ENCODE measurements around the gene CTU2.

The CTU2 gene

DNA sequence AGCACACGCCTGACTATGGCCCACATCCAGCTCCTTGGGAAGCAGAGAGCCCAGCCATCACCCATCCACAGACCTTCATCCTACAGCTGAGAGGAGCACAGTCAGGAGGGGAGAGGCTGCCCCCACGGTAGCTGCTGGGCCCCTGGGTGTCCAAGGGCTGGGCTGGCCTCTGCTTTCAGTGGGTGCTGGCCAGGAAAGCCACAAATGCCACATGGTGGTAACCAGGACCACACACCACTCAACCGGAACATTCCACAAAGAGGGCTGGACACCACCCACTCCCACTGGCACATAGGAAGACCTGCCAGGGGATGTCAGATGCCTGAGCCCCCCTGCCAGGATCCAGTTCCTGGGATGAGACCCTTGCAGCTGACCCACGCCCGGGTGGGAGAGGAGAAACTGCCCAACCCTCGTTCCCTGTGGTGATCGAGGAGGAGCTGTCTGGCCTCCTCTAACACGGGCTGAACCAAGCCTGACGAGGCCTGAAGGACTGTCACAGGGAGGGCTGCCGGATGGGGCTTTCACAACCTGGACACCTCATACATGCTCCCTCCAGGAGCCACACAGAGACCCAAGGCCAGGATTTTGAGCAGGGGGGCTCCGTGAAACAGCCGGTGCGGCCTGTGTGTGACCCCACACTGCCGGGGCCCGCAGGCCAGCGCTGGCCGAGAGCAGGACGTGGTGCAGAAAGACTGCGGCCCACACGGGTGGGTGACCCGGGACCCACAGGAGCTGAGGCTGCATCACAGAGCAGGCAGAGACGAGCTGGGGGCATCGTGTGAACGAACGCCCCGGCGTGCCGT, 48.0 kb downstream of the CTU2 start:
- Mint-ChIP-seq H3K36me3 (ENCODE audit: low read depth) (no peaks in the 10 kb centered on the region), H3K27me3 (ENCODE audit: low read depth) (peaks cover 11% of the 10 kb centered on the region), H3K9me3 (no peaks in the 10 kb centered on the region), H3K4me1 (peaks cover 2% of the 10 kb centered on the region), H3K27ac (no peak overlapping the region), H3K4me3 (no peak overlapping the region)
- no peak for TF ChIP-seq CTCF (IDR thresholded peaks at IDR 0.05; ENCODE audit: unreplicated experiment in 3 of 3)

DNA sequence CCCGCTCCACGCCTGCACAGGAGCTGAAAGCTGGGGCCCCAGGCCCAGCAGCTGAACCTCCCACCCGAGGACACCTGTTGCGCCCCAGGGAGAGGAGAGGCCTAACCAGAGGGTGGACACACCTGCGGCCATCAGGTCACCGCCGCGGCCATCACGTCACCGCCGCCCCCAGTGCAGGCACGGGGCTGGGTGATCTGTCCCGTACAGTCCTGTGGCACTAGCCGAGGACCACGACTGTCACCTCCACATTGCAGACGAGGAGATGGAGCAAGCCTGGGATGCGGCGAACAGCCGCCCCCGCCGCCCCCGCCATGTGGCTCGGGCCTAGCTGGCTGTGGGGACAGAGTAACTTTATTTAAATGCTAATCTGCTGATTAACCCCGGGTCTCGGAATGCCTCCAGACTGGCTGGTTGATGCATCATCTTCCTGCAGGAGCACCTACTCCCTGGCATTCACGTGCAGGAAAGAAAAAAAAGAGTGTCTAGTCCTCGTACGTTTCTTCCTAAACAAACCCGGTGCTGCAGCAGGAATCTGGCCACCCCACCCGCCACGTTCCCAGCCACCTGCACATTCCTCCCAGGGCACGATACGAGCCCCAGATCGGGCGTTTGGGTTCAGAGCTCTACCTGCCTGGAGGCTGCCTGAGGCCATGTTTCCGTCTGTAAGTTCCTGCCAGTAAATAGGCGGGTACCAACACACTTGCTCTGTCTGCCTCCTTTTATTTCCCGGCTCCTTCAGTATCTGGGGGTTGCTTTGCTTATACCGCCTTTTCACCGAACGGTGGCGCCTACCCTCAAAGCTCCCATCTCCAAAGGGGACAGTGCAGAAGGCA, 48.8 kb downstream of the CTU2 start:
- Mint-ChIP-seq H3K9me3 (no peaks in the 10 kb centered on the region), H3K4me1 (peaks cover 6% of the 10 kb centered on the region), H3K27ac (peak overlapping the region in 1 of 3 experiments; percentile 39), H3K27me3 (ENCODE audit: low read depth) (peaks cover 11% of the 10 kb centered on the region), H3K36me3 (ENCODE audit: low read depth) (no peaks in the 10 kb centered on the region), H3K4me3 (no peak overlapping the region)
- peak; percentile 40 to 55 (median 51) for TF ChIP-seq CTCF (IDR thresholded peaks at IDR 0.05; ENCODE audit: unreplicated experiment in 3 of 3)

- no peak overlapping the region for H3K4me3 Mint-ChIP-seq
- no peaks in the 10 kb centered on the region for H3K9me3 Mint-ChIP-seq
- H3K36me3 Mint-ChIP-seq (ENCODE audit: low read depth), result no peaks in the 10 kb centered on the region
- H3K27ac Mint-ChIP-seq, result no peak overlapping the region
- H3K27me3 Mint-ChIP-seq (ENCODE audit: low read depth), result peaks cover 11% of the 10 kb centered on the region
- peak in 1 of 3 experiments; percentile 15 for TF ChIP-seq CTCF (IDR thresholded peaks at IDR 0.05; ENCODE audit: unreplicated experiment in 3 of 3)
- H3K4me1 Mint-ChIP-seq, result peaks cover 6% of the 10 kb centered on the region
These were observed 49.6 kb downstream of the CTU2 start for GRCh38 chr16:88755745-88756443.

DNA sequence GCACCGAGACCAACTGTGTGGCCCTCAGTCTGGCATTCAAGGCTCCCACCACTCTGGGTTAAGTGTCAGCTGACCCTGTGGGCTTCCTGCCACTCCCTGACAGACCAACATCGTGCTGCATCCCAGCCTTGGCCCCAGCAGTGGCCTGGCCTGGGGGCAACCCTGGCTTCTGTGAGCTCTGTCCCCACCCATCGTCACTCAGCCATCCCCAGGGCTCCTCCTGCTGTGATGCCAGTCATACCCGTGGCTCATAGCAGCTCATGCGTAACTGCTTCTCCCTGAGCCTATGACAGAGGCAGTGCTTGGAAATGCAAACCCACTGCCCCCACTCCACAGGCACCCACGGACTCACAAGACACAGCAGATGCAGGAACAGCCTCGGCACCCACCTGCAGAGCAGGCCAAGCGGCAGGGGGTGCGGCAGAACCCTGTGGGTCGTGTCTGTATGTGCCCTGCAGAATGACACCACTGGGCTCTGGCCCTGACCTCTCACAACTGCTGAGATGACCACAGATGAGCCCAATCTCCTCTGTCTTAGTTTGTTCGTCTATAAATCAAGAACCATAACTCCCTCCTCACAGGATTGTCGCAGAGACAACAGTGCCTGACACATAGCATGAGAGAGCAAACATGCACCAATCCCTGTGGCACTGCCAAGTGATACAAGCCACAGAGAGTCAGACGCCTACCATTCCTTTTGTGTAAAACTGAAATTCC, 52.1 kb downstream of the CTU2 start:
- H3K4me1 Mint-ChIP-seq, result peaks cover 9% of the 10 kb centered on the region
- H3K27me3 Mint-ChIP-seq (ENCODE audit: low read depth), result peaks cover 4% of the 10 kb centered on the region
- peak overlapping the region in 1 of 3 experiments; percentile 78 for H3K27ac Mint-ChIP-seq
- TF ChIP-seq CTCF (IDR thresholded peaks at IDR 0.05; ENCODE audit: unreplicated experiment in 3 of 3), result no peak
- H3K9me3 Mint-ChIP-seq, result no peaks in the 10 kb centered on the region
- H3K36me3 Mint-ChIP-seq (ENCODE audit: low read depth), result no peaks in the 10 kb centered on the region
- H3K4me3 Mint-ChIP-seq, result no peak overlapping the region

DNA sequence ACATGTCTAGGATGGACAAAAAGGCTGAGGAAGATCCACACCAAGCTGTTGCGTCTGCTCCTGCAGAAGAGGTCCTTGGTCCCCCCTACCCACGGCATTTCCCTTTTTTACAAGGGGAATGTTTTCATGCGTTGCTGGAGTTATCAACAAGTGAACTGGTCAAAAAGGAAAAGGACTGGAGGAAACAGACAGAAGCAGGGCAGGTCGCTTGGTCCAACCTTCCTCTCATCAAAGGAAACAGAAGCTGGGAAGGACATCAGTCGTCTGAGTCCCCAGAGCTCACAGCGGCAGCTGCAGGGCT, 52.6 kb downstream of the CTU2 start:
- Mint-ChIP-seq H3K9me3 (no peaks in the 10 kb centered on the region), H3K27ac (peak overlapping the region in 1 of 3 experiments; percentile 78), H3K4me1 (peaks cover 13% of the 10 kb centered on the region), H3K27me3 (ENCODE audit: low read depth) (peaks cover 9% of the 10 kb centered on the region), H3K4me3 (no peak overlapping the region), H3K36me3 (ENCODE audit: low read depth) (no peaks in the 10 kb centered on the region)
- TF ChIP-seq CTCF (IDR thresholded peaks at IDR 0.05; ENCODE audit: unreplicated experiment in 3 of 3), result no peak

All from nephron (organoid).